ENCODE data around the gene TCF25.
"Not testable (repeated sequence)": the region's sequence is repeated elsewhere in the genome, so short reads cannot be mapped to it uniquely, and the experiment has no call there.

TCF25 gene

GRCh38 chr16:89925596-89926079 lies 52.2 kb downstream of the TCF25 start:
- FAIRE-seq (no peak), DNase-seq (ENCODE audit: insufficient read length, low spot score) (no peak)
- TF ChIP-seq CTCF (IDR thresholded peaks at IDR 0.05; ENCODE audit: insufficient read depth, missing control alignments), result no peak

- FAIRE-seq, result no peak
- TF ChIP-seq CTCF (IDR thresholded peaks at IDR 0.05; ENCODE audit: insufficient read depth, missing control alignments), result no peak
- no peak for DNase-seq (ENCODE audit: insufficient read length, low spot score)
Observed at GRCh38 chr16:89931305-89931896, 58.0 kb downstream of the TCF25 start.

GRCh38 chr16:89931964-89932363 lies 58.6 kb downstream of the TCF25 start:
- FAIRE-seq (no peak), DNase-seq (ENCODE audit: insufficient read length, low spot score) (no peak)
- TF ChIP-seq CTCF (IDR thresholded peaks at IDR 0.05; ENCODE audit: insufficient read depth, missing control alignments), result no peak

- DNase-seq (ENCODE audit: insufficient read length, low spot score); FAIRE-seq: not testable (repeated sequence)
Observed at GRCh38 chr16:89934019-89934418, 60.6 kb downstream of the TCF25 start.

- no peak for TF ChIP-seq CTCF (IDR thresholded peaks at IDR 0.05; ENCODE audit: insufficient read depth, missing control alignments)
- no peak for FAIRE-seq
- DNase-seq (ENCODE audit: insufficient read length, low spot score), result no peak
Observed at GRCh38 chr16:89934611-89935553, 61.5 kb downstream of the TCF25 start.

- not testable (repeated sequence) for FAIRE-seq; DNase-seq (ENCODE audit: insufficient read length, low spot score)
Observed at GRCh38 chr16:89935620-89936019, 62.2 kb downstream of the TCF25 start.

- TF ChIP-seq CTCF (IDR thresholded peaks at IDR 0.05; ENCODE audit: insufficient read depth, missing control alignments), result no peak
- DNase-seq (ENCODE audit: insufficient read length, low spot score) (no peak), FAIRE-seq (no peak)
Observed at GRCh38 chr16:89936034-89936433, 62.6 kb downstream of the TCF25 start.

- DNase-seq (ENCODE audit: insufficient read length, low spot score) (no peak), FAIRE-seq (no peak)
- no peak for TF ChIP-seq CTCF (IDR thresholded peaks at IDR 0.05; ENCODE audit: insufficient read depth, missing control alignments)
Observed at GRCh38 chr16:89936508-89936907, 63.1 kb downstream of the TCF25 start.
